Adipocyte (in vitro differentiated cells): ENCODE data around the gene ERC1.

Source experiments
- DNase-seq: peaks from one replicate; pipeline ENCODE4 v3.0.0-alpha.2; 2015; ENCODE audit warnings: low read depth
- H3K27me3 ChIP-seq: replicated peaks from 2 replicates; pipeline ENCODE4 v1.7.0; 2013; ENCODE audit warnings: mild to moderate bottlenecking, low read length, moderate library complexity; ENCODE audit not compliant: control insufficient read depth, insufficient read depth
- H3K36me3 ChIP-seq: 2 replicates; pipeline ENCODE4 v1.7.0; 2013; ENCODE audit warnings: low read length, mild to moderate bottlenecking, moderate library complexity; ENCODE audit not compliant: control insufficient read depth, insufficient read depth, severe bottlenecking
- H3K4me1 ChIP-seq: 2 replicates; pipeline ENCODE4 v1.7.0; 2013; ENCODE audit warnings: mild to moderate bottlenecking, low read length, moderate library complexity; ENCODE audit not compliant: control insufficient read depth, insufficient read depth
- H3K4me3 ChIP-seq: 2 replicates; pipeline ENCODE4 v1.7.0; 2013; ENCODE audit warnings: mild to moderate bottlenecking, low read length, moderate library complexity
- H3K9ac ChIP-seq: 2 replicates; pipeline ENCODE4 v1.7.0; 2013; ENCODE audit warnings: mild to moderate bottlenecking, low read length, moderate library complexity
- H3K9me3 ChIP-seq: 2 replicates; pipeline ENCODE4 v1.7.0; 2013; ENCODE audit warnings: mild to moderate bottlenecking, low read length, moderate library complexity; ENCODE audit not compliant: control insufficient read depth

The ERC1 gene

GRCh38 chr12:1534748-1535147 lies 543.7 kb downstream of the ERC1 start:
- Histone ChIP-seq H3K36me3 (no peaks in the 10 kb centered on the region), H3K9ac (no peak overlapping the region), H3K9me3 (no peaks in the 10 kb centered on the region), H3K27me3 (no peaks in the 10 kb centered on the region), H3K4me1 (peaks cover 19% of the 10 kb centered on the region), H3K4me3 (no peak overlapping the region)
- DNase-seq, result peak; percentile 35

GRCh38 chr12:1536817-1537216 lies 545.8 kb downstream of the ERC1 start:
- Histone ChIP-seq H3K9ac (no peak overlapping the region), H3K4me3 (no peak overlapping the region), H3K4me1 (peaks cover 19% of the 10 kb centered on the region), H3K27me3 (no peaks in the 10 kb centered on the region), H3K9me3 (no peaks in the 10 kb centered on the region), H3K36me3 (no peaks in the 10 kb centered on the region)
- no peak for DNase-seq

GRCh38 chr12:1539135-1539534 lies 548.1 kb downstream of the ERC1 start:
- Histone ChIP-seq H3K4me1 (peaks cover under 1% of the 10 kb centered on the region), H3K36me3 (no peaks in the 10 kb centered on the region), H3K9ac (no peak overlapping the region), H3K9me3 (peaks cover 4% of the 10 kb centered on the region), H3K4me3 (no peak overlapping the region), H3K27me3 (no peaks in the 10 kb centered on the region)
- DNase-seq, result no peak

- no peaks in the 10 kb centered on the region for H3K36me3 ChIP-seq
Measured at GRCh38 chr12:1540690-1541089, 549.7 kb downstream of the ERC1 start.

GRCh38 chr12:1542599-1542998 lies 551.6 kb downstream of the ERC1 start:
- Histone ChIP-seq H3K9me3 (peaks cover 4% of the 10 kb centered on the region), H3K9ac (no peak overlapping the region), H3K4me1 (peaks cover 5% of the 10 kb centered on the region), H3K4me3 (no peak overlapping the region), H3K27me3 (no peaks in the 10 kb centered on the region), H3K36me3 (no peaks in the 10 kb centered on the region)
- no peak for DNase-seq

More at GRCh38 chr12:1540690-1541089, 549.7 kb downstream of the ERC1 start:
- Histone ChIP-seq H3K4me3 (no peak overlapping the region), H3K4me1 (peaks cover 5% of the 10 kb centered on the region), H3K9me3 (peaks cover 4% of the 10 kb centered on the region), H3K27me3 (no peaks in the 10 kb centered on the region), H3K9ac (no peak overlapping the region)
- DNase-seq, result no peak

GRCh38 chr12:1544996-1545700 lies 554.1 kb downstream of the ERC1 start:
- Histone ChIP-seq H3K27me3 (no peaks in the 10 kb centered on the region), H3K9ac (no peak overlapping the region), H3K4me1 (peaks cover 5% of the 10 kb centered on the region), H3K9me3 (peaks cover 4% of the 10 kb centered on the region), H3K36me3 (no peaks in the 10 kb centered on the region), H3K4me3 (peak overlapping the region; percentile 80)
- peak; percentile 20 for DNase-seq
